GM08714 (cell line): ENCODE results near the gene TMEM236.

Experiments
- H3K4me3 ChIP-seq: fragments of 200-500 bp; sonication (Bioruptor generic); 2 replicates; pipeline ENCODE4 v1.5.1; 2014; ENCODE audit warnings: mild to moderate bottlenecking, low read length, inconsistent platforms
- ZNF274 ChIP-seq: IDR thresholded peaks from 2 replicates; pipeline ENCODE4 v1.6.1; 2012; ENCODE audit warnings: mild to moderate bottlenecking, low read depth, low read length

Gene TMEM236

GRCh38 chr10:17758896-17759295 is 6.9 kb downstream of the TMEM236 start:
- H3K4me3 ChIP-seq, result no peak overlapping the region
- TF ChIP-seq ZNF274, result no peak

- TF ChIP-seq ZNF274, result no peak
- H3K4me3 ChIP-seq, result no peak overlapping the region
These were observed 12.1 kb downstream of the TMEM236 start for GRCh38 chr10:17764142-17764541.

- no peak overlapping the region for H3K4me3 ChIP-seq
- TF ChIP-seq ZNF274, result no peak
These were observed 13.6 kb downstream of the TMEM236 start for GRCh38 chr10:17765602-17766001.

GRCh38 chr10:17766731-17767130 is 14.7 kb downstream of the TMEM236 start:
- TF ChIP-seq ZNF274, result no peak
- no peak overlapping the region for H3K4me3 ChIP-seq

- TF ChIP-seq ZNF274, result no peak
- no peak overlapping the region for H3K4me3 ChIP-seq
These were observed 16.5 kb downstream of the TMEM236 start for GRCh38 chr10:17768496-17768895.

GRCh38 chr10:17768957-17769356 is 17.0 kb downstream of the TMEM236 start:
- no peak for TF ChIP-seq ZNF274

GRCh38 chr10:17771017-17771416 is 19.0 kb downstream of the TMEM236 start:
- no peak for TF ChIP-seq ZNF274
- H3K4me3 ChIP-seq, result no peak overlapping the region

More at GRCh38 chr10:17768957-17769356, 17.0 kb downstream of the TMEM236 start:
- H3K4me3 ChIP-seq, result no peak overlapping the region

GRCh38 chr10:17779784-17780183 is 27.8 kb downstream of the TMEM236 start:
- H3K4me3 ChIP-seq, result no peak overlapping the region
- TF ChIP-seq ZNF274, result no peak

GRCh38 chr10:17780727-17781126 is 28.7 kb downstream of the TMEM236 start:
- no peak overlapping the region for H3K4me3 ChIP-seq
- no peak for TF ChIP-seq ZNF274

GRCh38 chr10:17781856-17782255 is 29.9 kb downstream of the TMEM236 start:
- no peak for TF ChIP-seq ZNF274
- no peak overlapping the region for H3K4me3 ChIP-seq

GRCh38 chr10:17782921-17783665 is 31.1 kb downstream of the TMEM236 start:
- no peak overlapping the region for H3K4me3 ChIP-seq

GRCh38 chr10:17783751-17784150 is 31.8 kb downstream of the TMEM236 start:
- no peak overlapping the region for H3K4me3 ChIP-seq
- no peak for TF ChIP-seq ZNF274

More at GRCh38 chr10:17782921-17783665, 31.1 kb downstream of the TMEM236 start:
- TF ChIP-seq ZNF274, result no peak

GRCh38 chr10:17784688-17785087 is 32.7 kb downstream of the TMEM236 start:
- TF ChIP-seq ZNF274, result no peak
- no peak overlapping the region for H3K4me3 ChIP-seq

- H3K4me3 ChIP-seq, result no peak overlapping the region
- no peak for TF ChIP-seq ZNF274
These were observed 33.4 kb downstream of the TMEM236 start for GRCh38 chr10:17785276-17785930.

- TF ChIP-seq ZNF274, result no peak
These were observed 35.3 kb downstream of the TMEM236 start for GRCh38 chr10:17787087-17787961.

More at GRCh38 chr10:17787087-17787961, 35.3 kb downstream of the TMEM236 start:
- no peak overlapping the region for H3K4me3 ChIP-seq
